Activated naive CD8-positive, alpha-beta T cell treated with anti-CD3 and anti-CD28 coated beads, Interleukin-2, amount 50 U/mL, for 16 hours (primary cell): ENCODE data around the gene RRM2.

Experiments used
- DNase-seq: peaks from one replicate; pipeline ENCODE4 v3.0.0-alpha.2; 2020; ENCODE audit warnings: low read depth, low spot score

The RRM2 gene

DNA sequence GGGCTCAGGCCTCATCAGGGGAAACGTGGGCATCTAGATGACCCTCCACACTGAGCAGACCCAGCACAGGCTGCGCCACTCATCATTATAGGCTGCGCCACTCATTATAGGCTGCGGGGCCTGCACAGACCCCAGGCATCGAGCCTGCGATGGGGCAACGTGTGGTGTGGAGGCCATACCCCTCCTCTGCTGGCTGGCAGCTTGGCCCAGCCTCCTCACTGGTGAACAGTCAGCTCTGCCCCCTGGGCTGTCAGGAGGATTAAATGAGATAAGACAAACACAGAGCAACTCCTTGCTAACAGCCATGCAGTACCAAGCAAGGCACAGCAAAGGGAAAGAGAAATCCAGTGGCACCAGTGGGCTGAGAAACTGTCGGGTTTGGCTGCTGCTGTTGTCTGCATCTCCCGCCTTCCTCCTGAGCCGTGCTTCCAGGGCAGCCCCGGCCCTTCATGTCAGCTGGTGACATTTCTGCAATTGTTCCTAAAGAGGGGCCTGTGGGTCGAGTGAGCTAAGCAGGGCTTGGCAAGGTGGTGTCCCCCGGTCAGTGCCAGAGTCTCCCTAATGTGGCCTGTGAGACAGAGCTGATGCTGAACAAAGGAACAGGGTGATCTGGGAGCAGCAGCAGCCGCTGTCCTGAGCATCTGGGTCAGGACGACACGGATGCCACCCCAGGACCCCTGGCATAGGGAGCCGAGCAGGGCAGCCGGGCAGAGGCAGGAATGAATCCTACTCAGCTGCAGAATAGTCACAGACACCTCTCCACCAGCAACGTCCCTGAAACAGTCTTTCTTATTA is 48.7 kb downstream of the RRM2 start:
- no peak for DNase-seq

DNA sequence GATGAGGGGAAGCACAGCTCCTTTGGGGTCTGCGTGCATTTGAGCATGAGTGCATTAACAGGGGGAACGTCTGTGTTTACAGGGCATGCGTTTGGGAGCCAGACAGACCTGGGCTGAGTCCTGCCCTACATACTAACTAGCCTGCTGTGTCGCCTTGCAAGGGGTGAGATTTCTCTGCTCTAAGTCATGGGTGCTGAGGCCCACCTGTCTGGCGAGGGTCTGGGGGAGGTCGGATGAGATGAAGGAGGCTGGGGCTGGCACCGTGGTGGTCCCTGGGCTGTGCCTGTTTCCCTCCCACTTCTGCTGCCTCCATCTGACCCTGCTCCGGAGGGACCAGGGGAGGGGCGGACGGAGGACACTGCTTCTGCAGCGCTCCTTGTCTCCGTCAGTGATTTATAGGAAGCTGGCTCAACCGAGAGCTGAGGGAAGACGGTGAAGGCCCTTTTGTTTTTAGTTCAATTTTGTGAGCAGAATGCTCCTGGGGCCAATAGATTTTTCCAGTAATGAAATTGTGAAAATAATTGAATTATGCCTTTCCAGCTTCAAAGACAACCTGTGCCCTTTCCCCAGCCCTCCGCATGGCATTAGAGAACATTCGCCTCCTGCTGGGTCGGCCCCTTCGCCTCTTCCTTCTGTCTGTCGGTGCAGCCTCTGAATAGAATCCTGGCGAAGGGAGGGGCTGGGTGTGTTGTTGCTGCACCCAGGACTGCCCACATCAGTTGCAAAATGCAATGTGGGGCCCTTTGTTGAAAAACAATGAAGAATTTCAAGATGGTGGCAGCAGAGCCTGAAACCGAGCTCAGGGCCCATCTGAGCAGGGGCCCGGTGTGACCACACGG is 49.7 kb downstream of the RRM2 start:
- no peak for DNase-seq

- no peak for DNase-seq
Measured at GRCh38 chr2:10173258-10174005, 50.9 kb downstream of the RRM2 start.

DNA sequence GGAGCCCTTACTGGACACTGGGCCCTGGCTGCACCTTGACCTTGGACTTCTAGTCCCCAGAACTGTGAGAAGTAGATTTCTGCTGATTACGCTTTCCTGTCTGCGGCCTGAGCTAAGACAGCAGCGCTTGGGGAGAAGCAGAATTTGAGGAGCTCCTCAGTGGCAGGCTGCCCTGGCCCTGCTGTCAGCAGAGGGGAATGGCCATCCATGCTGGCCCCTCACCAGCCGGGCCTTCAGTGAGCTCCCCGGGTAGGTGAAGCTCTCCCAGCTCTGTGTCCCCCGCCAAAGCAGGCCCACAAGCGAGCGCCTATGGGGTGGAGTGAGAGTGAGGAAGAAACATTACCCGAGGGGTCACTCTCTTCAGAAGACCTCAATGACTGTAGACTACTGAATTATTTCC is 51.6 kb downstream of the RRM2 start:
- no peak for DNase-seq

DNA sequence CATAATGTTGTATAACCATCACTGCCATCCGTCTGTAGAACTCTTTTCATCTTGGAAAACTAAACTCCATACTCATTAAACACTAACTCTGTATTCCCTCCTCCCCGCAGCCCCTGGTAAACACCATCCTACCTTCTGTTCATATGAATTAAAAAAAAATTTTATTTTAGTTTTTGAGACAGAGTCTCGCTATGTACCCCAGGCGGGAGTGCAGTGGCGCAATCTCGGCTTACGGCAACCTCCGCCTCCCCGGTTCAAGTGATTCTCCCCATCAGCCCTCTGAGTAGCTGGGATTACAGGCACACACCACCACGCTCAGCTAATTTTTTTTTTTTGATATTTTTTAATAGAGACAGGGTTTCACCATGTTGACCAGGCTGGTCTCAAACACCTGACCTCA is 52.9 kb downstream of the RRM2 start:
- no peak for DNase-seq

- no peak for DNase-seq
Measured at GRCh38 chr2:10178751-10179150, 56.2 kb downstream of the RRM2 start.

DNA sequence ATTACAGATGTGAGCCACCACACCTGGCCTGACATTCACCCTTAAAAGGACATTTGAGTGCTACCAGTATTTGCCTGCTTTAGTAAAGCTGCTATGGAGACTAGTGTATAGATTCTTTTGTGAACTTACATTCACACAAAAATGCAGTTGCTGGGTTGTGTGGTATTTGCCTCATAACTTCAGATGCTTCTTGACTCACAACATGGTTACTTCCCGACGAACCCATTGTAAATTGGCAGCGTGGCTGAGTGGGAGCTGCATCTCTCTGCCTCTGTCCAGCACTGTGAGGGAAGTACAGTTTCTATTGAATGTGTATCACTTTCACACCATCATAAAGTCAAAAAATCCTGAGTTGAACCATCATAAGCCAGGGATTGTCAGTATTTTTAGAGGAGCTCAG is 56.9 kb downstream of the RRM2 start:
- no peak for DNase-seq

DNA sequence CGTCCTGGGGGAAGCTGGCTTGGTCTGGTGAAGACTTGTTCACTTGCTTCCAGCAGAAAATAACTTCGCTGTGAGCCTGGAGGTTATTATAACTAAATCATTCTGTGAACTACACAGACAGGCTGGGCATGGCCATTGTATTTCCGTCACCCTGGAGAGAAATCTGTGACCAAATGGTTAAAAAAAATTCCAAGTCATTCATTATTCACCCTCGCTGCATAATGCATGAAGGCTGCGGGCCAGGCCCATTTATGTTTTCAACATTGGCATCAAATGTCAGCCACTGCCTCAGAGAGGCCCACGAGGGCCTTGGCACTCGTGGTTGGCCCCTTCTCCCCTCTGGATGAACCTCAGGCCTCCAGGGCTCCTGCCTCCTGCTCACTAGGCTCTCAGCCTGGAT is 57.7 kb downstream of the RRM2 start:
- DNase-seq = no peak
